Esophagus squamous epithelium (tissue), 4 donors: Measurements from ENCODE around the gene OTOG.

Experiments
- POLR2A ChIP-seq, 4 donors: fragments of 450-650 bp; IDR thresholded peaks; one replicate each; pipeline ENCODE4 v1.6.1; 2017; ENCODE audit warnings: antibody characterized with exemption in 4 of 4, mild to moderate bottlenecking in 4 of 4, moderate library complexity in 3 of 4
- TF ChIP-seq, protein P1 (sequence below), 6 experiments: fragments of 450-650 bp in 4 of 6; fragments of 200-600 bp in 2 of 6; sonication (generic) in 2 of 6; IDR thresholded peaks; one replicate each; pipeline ENCODE4 v1.5.1; 2016 to 2019; ENCODE audit warnings: antibody characterized with exemption in 6 of 6, mild to moderate bottlenecking in 4 of 6, moderate library complexity in 4 of 6

DNA sequence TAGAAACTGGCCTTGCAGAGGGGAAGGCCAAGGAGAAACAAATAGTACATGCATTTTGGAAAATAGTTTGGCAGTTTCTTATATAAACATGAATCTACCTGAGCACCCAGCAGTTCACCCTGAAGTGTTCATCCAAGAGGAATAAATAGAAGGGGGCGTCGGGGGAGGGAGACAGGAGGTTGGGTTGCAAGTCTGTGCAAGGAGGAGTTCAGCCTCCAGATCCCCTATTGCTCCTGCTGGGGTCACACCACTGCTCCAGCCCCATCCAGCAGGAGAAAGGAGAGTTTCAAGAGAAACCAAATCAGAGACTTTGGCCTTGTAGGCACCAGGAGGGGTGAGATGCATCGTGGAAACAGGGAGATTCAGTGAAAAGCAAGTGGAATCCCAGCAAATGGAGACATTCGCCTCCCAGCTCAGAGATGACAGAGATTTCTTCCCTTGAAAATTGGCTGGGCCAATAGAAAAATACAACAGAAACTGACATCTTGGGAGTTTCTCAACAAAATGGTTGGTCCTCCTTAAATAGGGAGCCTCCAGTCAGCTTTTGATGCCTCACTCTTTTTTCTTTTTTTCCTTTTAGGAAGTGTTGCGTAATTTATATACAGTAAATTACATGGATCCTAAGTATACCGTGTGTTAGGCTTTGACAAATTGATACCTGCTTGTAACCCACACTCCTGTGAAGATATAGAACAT is 34.1 kb downstream of the OTOG start:
- TF ChIP-seq, protein P1, sequence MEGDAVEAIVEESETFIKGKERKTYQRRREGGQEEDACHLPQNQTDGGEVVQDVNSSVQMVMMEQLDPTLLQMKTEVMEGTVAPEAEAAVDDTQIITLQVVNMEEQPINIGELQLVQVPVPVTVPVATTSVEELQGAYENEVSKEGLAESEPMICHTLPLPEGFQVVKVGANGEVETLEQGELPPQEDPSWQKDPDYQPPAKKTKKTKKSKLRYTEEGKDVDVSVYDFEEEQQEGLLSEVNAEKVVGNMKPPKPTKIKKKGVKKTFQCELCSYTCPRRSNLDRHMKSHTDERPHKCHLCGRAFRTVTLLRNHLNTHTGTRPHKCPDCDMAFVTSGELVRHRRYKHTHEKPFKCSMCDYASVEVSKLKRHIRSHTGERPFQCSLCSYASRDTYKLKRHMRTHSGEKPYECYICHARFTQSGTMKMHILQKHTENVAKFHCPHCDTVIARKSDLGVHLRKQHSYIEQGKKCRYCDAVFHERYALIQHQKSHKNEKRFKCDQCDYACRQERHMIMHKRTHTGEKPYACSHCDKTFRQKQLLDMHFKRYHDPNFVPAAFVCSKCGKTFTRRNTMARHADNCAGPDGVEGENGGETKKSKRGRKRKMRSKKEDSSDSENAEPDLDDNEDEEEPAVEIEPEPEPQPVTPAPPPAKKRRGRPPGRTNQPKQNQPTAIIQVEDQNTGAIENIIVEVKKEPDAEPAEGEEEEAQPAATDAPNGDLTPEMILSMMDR (IDR thresholded peaks at IDR 0.05): no peak
- no peak for TF ChIP-seq POLR2A (IDR thresholded peaks at IDR 0.05)
